B cell (primary cell): ENCODE data around the gene ORC5. TPM values are rescaled to one million over a fixed set of nuclear protein-coding genes. Genes with fewer than 3 reads are reported as not detected.

Experiments used
- ATAC-seq: fragments of 200-7000 bp; cut with Tn5 transposase; one replicate; pipeline ENCODE4 v1.10.0; 2021; ENCODE audit warnings: low read depth, mild to moderate bottlenecking, moderate number of reproducible peaks, moderate library complexity
- CTCF ChIA-PET: fragments of 350-600 bp; sonication (Branson Sonifier 250); formaldehyde crosslinking; loops from one replicate; lab custom pipeline; 2021; ENCODE audit warnings: antibody characterized with exemption, inconsistent platforms; lab: Charles Lee
- POLR2A ChIA-PET: fragments of 350-600 bp; sonication (Branson Sonifier 250); formaldehyde crosslinking; loops from one replicate; lab custom pipeline; 2021; ENCODE audit warnings: antibody characterized with exemption; lab: Charles Lee
- DNase-seq: peaks from one replicate; pipeline ENCODE4 v3.0.0; 2013
- H2AFZ ChIP-seq: 2 replicates; pipeline ENCODE4 v1.6.1; 2012; ENCODE audit warnings: mild to moderate bottlenecking, low read depth, low read length; ENCODE audit not compliant: insufficient read depth, poor library complexity, severe bottlenecking
- H3K27ac ChIP-seq, 2 donors: 1 replicate in 1 of 2; 2 replicates in 1 of 2; pipeline ENCODE4 v1.5.1; 2012 to 2013; ENCODE audit warnings: low read length in 2 of 2, mild to moderate bottlenecking in 2 of 2, moderate library complexity in 1 of 2
- H3K27me3 ChIP-seq, 4 experiments: fragments of 200-600 bp in 1 of 4; sonication (generic) in 1 of 4; replicated peaks in 1 of 4; 1 replicate in 2 of 4; 2 replicates in 2 of 4; pipeline versions ENCODE4 v1.6.1 to v1.7.0; 2013 to 2016; ENCODE audit warnings: low read length in 3 of 4, mild to moderate bottlenecking in 2 of 4, mixed read lengths in 1 of 4, moderate library complexity in 1 of 4; ENCODE audit not compliant: insufficient read depth in 4 of 4, control insufficient read depth in 3 of 4; ENCODE audit errors: control extremely low read depth in 1 of 4
- H3K36me3 ChIP-seq, 2 experiments: replicated peaks in 1 of 2; 1 replicate in 1 of 2; 2 replicates in 1 of 2; pipeline versions ENCODE4 v1.6.1 to v1.7.1; 2013; ENCODE audit warnings: low read length in 1 of 2; ENCODE audit not compliant: insufficient read depth in 2 of 2, control insufficient read depth in 1 of 2; ENCODE audit errors: control extremely low read depth in 1 of 2, extremely low read depth in 1 of 2
- H3K4me1 ChIP-seq, 2 donors: fragments of 200-600 bp in 1 of 2; sonication (generic) in 1 of 2; 1 replicate in 1 of 2; 2 replicates in 1 of 2; pipeline versions ENCODE4 v1.5.1 to v1.6.1; 2013 to 2017; ENCODE audit warnings: low read length in 2 of 2; ENCODE audit not compliant: control insufficient read depth in 2 of 2, insufficient read depth in 2 of 2
- H3K4me2 ChIP-seq: replicated peaks from 2 replicates; pipeline ENCODE3; 2012; ENCODE audit warnings: mild to moderate bottlenecking, low read depth, low read length; ENCODE audit not compliant: poor library complexity, severe bottlenecking
- H3K4me3 ChIP-seq, 5 experiments: fragments of 200-600 bp in 1 of 5; sonication (generic) in 1 of 5; 1 replicate in 3 of 5; 2 replicates in 2 of 5; pipeline versions ENCODE4 v1.5.1 to v1.7.0; 2011 to 2016; ENCODE audit warnings: low read length in 4 of 5, mild to moderate bottlenecking in 4 of 5, low read depth in 2 of 5, control low read depth in 1 of 5, moderate library complexity in 1 of 5; ENCODE audit not compliant: insufficient read depth in 1 of 5; ENCODE audit errors: control extremely low read depth in 1 of 5, extremely low read depth in 1 of 5
- H3K79me2 ChIP-seq: fragments of 200-600 bp; sonication (generic); one replicate; pipeline ENCODE4 v1.6.0; 2016; ENCODE audit warnings: low read length; ENCODE audit not compliant: control insufficient read depth, insufficient read depth
- H3K9ac ChIP-seq: fragments of 200-600 bp; sonication (generic); 2 replicates; pipeline ENCODE4 v1.6.1; 2017; ENCODE audit warnings: mild to moderate bottlenecking, low read length, moderate library complexity
- H3K9me3 ChIP-seq, 3 donors: one replicate each; pipeline versions ENCODE4 v1.6.1 to v1.7.1; 2013; ENCODE audit warnings: low read length in 2 of 3; ENCODE audit not compliant: control insufficient read depth in 2 of 3, insufficient read depth in 1 of 3; ENCODE audit errors: control extremely low read depth in 1 of 3
- H4K20me1 ChIP-seq: 2 replicates; pipeline ENCODE4 v1.6.0; 2012; ENCODE audit warnings: mild to moderate bottlenecking, low read length; ENCODE audit not compliant: insufficient read depth, control insufficient read depth, poor library complexity, severe bottlenecking
- H3K27ac Mint-ChIP-seq: one replicate; pipeline ENCODE4 v1.8.0; 2021; ENCODE audit warnings: mixed read lengths
- H3K27me3 Mint-ChIP-seq: one replicate; pipeline ENCODE4 v1.8.0; 2021; ENCODE audit warnings: mixed read lengths
- H3K4me1 Mint-ChIP-seq: one replicate; pipeline ENCODE4 v1.8.0; 2021; ENCODE audit warnings: mixed read lengths
- H3K4me3 Mint-ChIP-seq: one replicate; pipeline ENCODE4 v1.8.0; 2021; ENCODE audit warnings: mixed read lengths
- H3K9me3 Mint-ChIP-seq: one replicate; pipeline ENCODE4 v1.8.0; 2022; ENCODE audit warnings: mixed read lengths; ENCODE audit not compliant: insufficient read depth
- CTCF ChIP-seq: fragments of 200-600 bp; IDR thresholded peaks from one replicate; pipeline ENCODE4 v1.8.0; 2022; ENCODE audit warnings: antibody characterized with exemption, mild to moderate bottlenecking
- EZH2 ChIP-seq: IDR thresholded peaks from 2 replicates; pipeline ENCODE4 v1.6.1; 2012; ENCODE audit warnings: borderline replicate concordance, low read depth, mild to moderate bottlenecking, moderate library complexity, low read length; ENCODE audit not compliant: insufficient read depth, poor library complexity, severe bottlenecking
- WGBS: methylation state at CpG from one replicate; pipeline ENCODE4 v1.1.5; 2013; ENCODE audit warnings: missing lambda C conversion rate; ENCODE audit not compliant: insufficient coverage; 5-methylcytosine and 5-hydroxymethylcytosine counted together
- intact Hi-C: fragments of 100-400 bp; cut with micrococcal nuclease; formaldehyde crosslinking; loops from one replicate; pipeline ENCODE4 v1.10.0; 2022
- polyA plus RNA-seq: library from polyadenylated mRNA; depleted of rRNA; stranded (reverse); fragments of >200 nt; gene quantifications from 2 replicates; pipeline ENCODE4 v1.2.3, GENCODE V29; 2012
- total RNA-seq, 2 donors: library from RNA; stranded (reverse); fragments of 120-200 nt in 1 of 2; gene quantifications; 1 replicate in 1 of 2; 2 replicates in 1 of 2; pipeline versions ENCODE4 v1.2.3 to v1.2.4, GENCODE V29; 2013 to 2022

The ORC5 gene
- total and polyA plus RNA-seq, 2 donors (not counting 1 experiment from before 2014, with no cell fraction given) = 6.8 to 20.2 TPM

GRCh38 chr7:104174798-104175197, 33.0 kb downstream of the ORC5 start:
- no peak overlapping the region for H3K27ac Mint-ChIP-seq
- H3K36me3 ChIP-seq = peaks cover 2 to 4% of the 10 kb centered on the region in 2 experiments
- POLR2A ChIA-PET = no interaction called here

GRCh38 chr7:104162081-104162480, 45.7 kb downstream of the ORC5 start:
- no peak overlapping the region for H3K4me3 ChIP-seq
- no peak overlapping the region for H3K27ac ChIP-seq
- DNase-seq (no peak), ATAC-seq (no peak)
- no peaks in the 10 kb centered on the region for H4K20me1 ChIP-seq
- no peaks in the 10 kb centered on the region for H3K4me1 ChIP-seq
- no peak overlapping the region for H3K4me3 Mint-ChIP-seq
- H3K27me3 ChIP-seq = no peaks in the 10 kb centered on the region
- no peak overlapping the region for H3K9ac ChIP-seq
- no peaks in the 10 kb centered on the region for H3K9me3 Mint-ChIP-seq
- CTCF ChIA-PET = no interaction called here
- no peaks in the 10 kb centered on the region for H3K4me1 Mint-ChIP-seq
- no peak for TF ChIP-seq EZH2
- no peak for TF ChIP-seq CTCF
- H2AFZ ChIP-seq = no peak overlapping the region
- H3K27me3 Mint-ChIP-seq = no peaks in the 10 kb centered on the region
- POLR2A ChIA-PET = no interaction called here
- intact Hi-C loops = loop anchor here (5.0 kb wide), 1 partner anchor 880 kb away; no protein-coding TSS in a partner anchor
- no peaks in the 10 kb centered on the region for H3K79me2 ChIP-seq
- H3K9me3 ChIP-seq = no peaks in the 10 kb centered on the region
- no peak overlapping the region for H3K4me2 ChIP-seq
- H3K36me3 ChIP-seq = peaks cover 3 to 30% of the 10 kb centered on the region in 2 experiments
- H3K27ac Mint-ChIP-seq = no peak overlapping the region
- WGBS = 91% methylated on average over 3 of the region's 6 CpGs

More at GRCh38 chr7:104174798-104175197, 33.0 kb downstream of the ORC5 start:
- Mint-ChIP-seq H3K4me1 (no peaks in the 10 kb centered on the region), H3K27me3 (no peaks in the 10 kb centered on the region), H3K4me3 (no peak overlapping the region), H3K9me3 (peaks cover 1% of the 10 kb centered on the region)
- Histone ChIP-seq H3K27me3 (no peaks in the 10 kb centered on the region), H3K79me2 (no peaks in the 10 kb centered on the region), H3K4me2 (no peak overlapping the region), H4K20me1 (no peaks in the 10 kb centered on the region), H3K4me3 (no peak overlapping the region), H3K9me3 (peaks cover 0 to 3% (median under 1%) of the 10 kb centered on the region in 3 donors), H3K4me1 (no peaks in the 10 kb centered on the region), H2AFZ (no peak overlapping the region), H3K27ac (no peak overlapping the region), H3K9ac (no peak overlapping the region)
- 100% methylated on average over 1 of the region's 2 CpGs for WGBS
- TF ChIP-seq CTCF = no peak
- TF ChIP-seq EZH2 = no peak
- CTCF ChIA-PET = no interaction called here
- DNase-seq (no peak), ATAC-seq (no peak)
- intact Hi-C loops = no loop called here
